GM12891 (cell line): ENCODE data around the gene TARBP1.

Experiments
- DNase-seq: peaks from one replicate; pipeline ENCODE4 v3.0.0; 2011; ENCODE audit warnings: low spot score; ENCODE audit not compliant: insufficient read length
- FAIRE-seq: peaks from 2 replicates; lab custom pipeline; 2011; peaks lifted over from hg19 to GRCh38; lab: Jason Lieb, UNC
- PAX5 ChIP-seq: IDR thresholded peaks from 2 replicates; pipeline ENCODE4 v1.6.1; 2011; ENCODE audit warnings: low read length, moderate library complexity, mild to moderate bottlenecking; ENCODE audit not compliant: insufficient read depth, severe bottlenecking
- POLR2A ChIP-seq: IDR thresholded peaks from 2 replicates; pipeline ENCODE4 v1.6.1; 2011; ENCODE audit warnings: low read depth, low read length, control low read depth
- POLR2AphosphoS5 ChIP-seq: IDR thresholded peaks from 2 replicates; pipeline ENCODE4 v1.6.1; 2011; ENCODE audit warnings: low read depth, low read length, control low read depth
- POU2F2 ChIP-seq: IDR thresholded peaks from 2 replicates; pipeline ENCODE4 v1.6.1; 2011; ENCODE audit warnings: low read depth, mild to moderate bottlenecking, control low read depth, low read length, moderate library complexity
- SPI1 ChIP-seq: IDR thresholded peaks from 2 replicates; pipeline ENCODE4 v1.6.1; 2011; ENCODE audit warnings: low read depth, low read length, control low read depth
- TAF1 ChIP-seq: IDR thresholded peaks from 2 replicates; pipeline ENCODE4 v1.6.1; 2011; ENCODE audit warnings: low read depth, low read length, control low read depth

Gene TARBP1

GRCh38 chr1:234484218-234484617, 5.2 kb upstream of the TARBP1 start:
- TF ChIP-seq TAF1 (no peak), PAX5 (no peak), POLR2AphosphoS5 (no peak), POU2F2 (no peak), POLR2A (no peak), SPI1 (no peak)
- no peak for FAIRE-seq
- DNase-seq: no peak

- TF ChIP-seq TAF1: no peak
- TF ChIP-seq POLR2AphosphoS5: no peak
- TF ChIP-seq PAX5: no peak
- no peak for TF ChIP-seq SPI1
- FAIRE-seq: no peak
- no peak for DNase-seq
Observed at GRCh38 chr1:234481771-234482170, 2.8 kb upstream of the TARBP1 start.

GRCh38 chr1:234479866-234480265, 887 bp upstream of the TARBP1 start:
- DNase-seq (no peak), FAIRE-seq (no peak)
- no peak for TF ChIP-seq PAX5
- no peak for TF ChIP-seq POLR2A
- no peak for TF ChIP-seq POLR2AphosphoS5
- TF ChIP-seq SPI1: no peak
- no peak for TF ChIP-seq TAF1
- no peak for TF ChIP-seq POU2F2

DNA sequence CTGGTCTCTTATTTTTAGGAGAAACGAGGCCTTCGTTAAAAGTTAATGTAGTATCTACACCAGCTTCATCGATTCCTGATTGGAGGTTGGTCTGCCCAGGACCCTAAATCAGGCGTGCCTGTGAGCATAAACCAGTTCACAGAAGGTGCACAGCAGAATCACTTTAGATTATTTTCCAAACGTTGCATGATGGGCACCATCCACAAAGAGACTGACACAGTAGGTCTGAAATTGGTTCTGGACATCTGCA, 256 bp upstream of the TARBP1 start:
- DNase-seq (no peak), FAIRE-seq (no peak)
- no peak for TF ChIP-seq TAF1
- TF ChIP-seq PAX5: no peak
- no peak for TF ChIP-seq SPI1
- no peak for TF ChIP-seq POU2F2
- TF ChIP-seq POLR2AphosphoS5: no peak
- no peak for TF ChIP-seq POLR2A

- peak; percentile 59 for TF ChIP-seq POLR2A
- TF ChIP-seq PAX5: no peak
- FAIRE-seq (no peak), DNase-seq (peak; percentile 53)
Observed at GRCh38 chr1:234478152-234478480, 863 bp downstream of the TARBP1 start.

- TF ChIP-seq PAX5: no peak
- TF ChIP-seq POU2F2: no peak
- no peak for TF ChIP-seq SPI1
- no peak for TF ChIP-seq POLR2AphosphoS5
- TF ChIP-seq POLR2A: no peak
- TF ChIP-seq TAF1: no peak
- FAIRE-seq: no peak
- DNase-seq: no peak
Observed at GRCh38 chr1:234477386-234478151, 1.4 kb downstream of the TARBP1 start.

DNA sequence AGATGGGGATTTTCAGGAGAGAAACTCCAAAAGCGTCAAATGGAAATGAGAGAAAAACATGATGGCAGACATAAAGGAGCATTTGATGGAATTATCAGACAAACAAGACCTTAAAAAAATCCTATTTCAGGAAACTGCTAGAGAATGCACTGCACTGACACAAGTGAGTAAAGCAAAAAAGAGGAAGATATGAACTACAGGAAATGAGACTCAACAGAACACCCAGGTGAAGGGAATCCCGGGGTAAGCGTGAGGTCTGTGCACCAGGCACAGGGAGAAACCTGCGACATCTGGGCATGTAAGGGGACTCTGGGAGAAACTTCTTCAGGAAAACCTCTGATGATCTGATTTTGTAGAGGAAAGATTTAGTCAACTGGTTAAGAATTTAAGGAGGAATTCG, 2.8 kb downstream of the TARBP1 start:
- no peak for DNase-seq
- TF ChIP-seq POU2F2: no peak
- TF ChIP-seq TAF1: no peak
- no peak for TF ChIP-seq SPI1
- no peak for TF ChIP-seq PAX5
- no peak for TF ChIP-seq POLR2AphosphoS5
- TF ChIP-seq POLR2A: no peak
- FAIRE-seq: no peak

DNA sequence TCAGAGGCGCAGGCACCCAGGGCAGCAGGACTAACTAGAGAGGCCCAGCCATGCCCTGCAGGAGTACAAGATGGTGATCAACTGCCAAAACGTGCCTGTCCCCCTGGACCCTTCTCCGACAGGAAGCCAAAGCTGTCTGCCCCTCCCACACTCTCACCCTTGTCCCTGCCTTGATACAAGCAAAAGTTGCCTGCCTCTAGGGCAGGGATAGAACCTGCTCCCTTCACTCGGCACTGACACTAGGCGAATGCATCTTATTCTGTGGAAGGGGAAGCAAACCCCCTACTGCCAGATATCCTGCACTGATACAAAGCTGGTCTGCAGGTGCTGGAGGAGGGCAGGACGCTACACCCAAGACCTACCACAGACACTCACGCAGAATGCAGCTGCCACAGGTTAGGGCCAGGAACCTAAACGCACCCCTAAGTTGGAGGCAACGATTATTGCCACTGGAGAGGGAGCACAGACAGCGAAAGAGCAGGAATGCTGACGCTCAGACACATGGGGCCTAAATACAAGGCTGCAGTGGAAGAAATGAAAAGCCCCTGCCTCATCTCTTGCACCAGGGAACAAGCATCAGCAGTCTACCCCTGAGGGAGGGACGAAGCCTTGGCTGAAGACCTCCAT, 3.7 kb downstream of the TARBP1 start:
- TF ChIP-seq SPI1: no peak
- TF ChIP-seq POLR2A: no peak
- no peak for TF ChIP-seq PAX5
- TF ChIP-seq POLR2AphosphoS5: no peak
- TF ChIP-seq POU2F2: no peak
- no peak for TF ChIP-seq TAF1
- DNase-seq (no peak), FAIRE-seq (peak; percentile 52)

DNA sequence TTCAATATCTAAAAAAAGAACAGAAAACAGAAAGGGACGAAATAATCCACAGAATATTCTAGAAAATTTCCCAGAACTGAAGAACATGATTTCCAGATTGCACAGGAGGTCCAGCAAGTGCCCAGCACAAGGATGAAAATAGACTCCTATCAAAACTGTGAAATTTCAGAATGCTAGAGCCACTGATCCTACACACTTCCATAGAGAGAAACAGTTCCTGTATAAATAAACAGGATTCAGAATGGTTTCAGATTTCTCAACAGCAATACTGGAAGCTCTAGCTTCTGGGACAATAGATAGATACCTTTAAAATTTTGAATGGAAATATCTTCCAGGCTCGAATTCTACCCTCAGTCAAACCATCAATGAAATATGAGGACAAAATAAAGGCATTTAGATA, 4.6 kb downstream of the TARBP1 start:
- DNase-seq (no peak), FAIRE-seq (no peak)
- TF ChIP-seq SPI1 (no peak), PAX5 (no peak), POLR2A (no peak), TAF1 (no peak), POU2F2 (no peak), POLR2AphosphoS5 (no peak)

DNA sequence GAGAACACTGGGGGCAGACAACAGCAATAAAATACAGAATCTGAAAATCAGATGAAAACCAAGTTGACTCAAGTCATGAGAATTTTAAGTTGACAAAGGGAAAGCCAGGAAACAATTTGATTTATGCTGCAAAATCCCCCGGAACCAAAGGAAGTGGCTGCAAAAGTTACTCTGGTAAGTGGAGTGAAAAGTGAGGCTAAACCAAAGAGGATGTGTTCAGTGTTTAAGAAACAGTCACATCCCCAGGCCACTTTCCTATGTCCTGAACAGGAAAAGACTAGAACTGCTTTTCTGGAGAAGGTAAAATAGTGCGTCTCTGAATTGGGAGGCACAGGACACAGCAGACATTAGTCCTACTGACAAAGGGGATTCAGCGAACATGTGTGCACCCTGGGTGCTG, 5.9 kb downstream of the TARBP1 start:
- DNase-seq: no peak
- TF ChIP-seq SPI1 (peak; percentile 44; the same call in 1 of the 2 replicates), PAX5 (no peak), POLR2A (no peak), TAF1 (no peak), POLR2AphosphoS5 (no peak), POU2F2 (no peak)
- peak; percentile 41 for FAIRE-seq
